Anterior cingulate cortex (tissue), 58 donors: ENCODE measurements around the gene SPAG4.
A peak's percentile ranks its signal among the peaks of the same experiment; 100 is the strongest.

Experiments used
- DNase-seq, 58 donors: peaks; one replicate each; lab custom pipeline; 2025; lab: John Stamatoyannopoulos, UW

The SPAG4 gene

DNA sequence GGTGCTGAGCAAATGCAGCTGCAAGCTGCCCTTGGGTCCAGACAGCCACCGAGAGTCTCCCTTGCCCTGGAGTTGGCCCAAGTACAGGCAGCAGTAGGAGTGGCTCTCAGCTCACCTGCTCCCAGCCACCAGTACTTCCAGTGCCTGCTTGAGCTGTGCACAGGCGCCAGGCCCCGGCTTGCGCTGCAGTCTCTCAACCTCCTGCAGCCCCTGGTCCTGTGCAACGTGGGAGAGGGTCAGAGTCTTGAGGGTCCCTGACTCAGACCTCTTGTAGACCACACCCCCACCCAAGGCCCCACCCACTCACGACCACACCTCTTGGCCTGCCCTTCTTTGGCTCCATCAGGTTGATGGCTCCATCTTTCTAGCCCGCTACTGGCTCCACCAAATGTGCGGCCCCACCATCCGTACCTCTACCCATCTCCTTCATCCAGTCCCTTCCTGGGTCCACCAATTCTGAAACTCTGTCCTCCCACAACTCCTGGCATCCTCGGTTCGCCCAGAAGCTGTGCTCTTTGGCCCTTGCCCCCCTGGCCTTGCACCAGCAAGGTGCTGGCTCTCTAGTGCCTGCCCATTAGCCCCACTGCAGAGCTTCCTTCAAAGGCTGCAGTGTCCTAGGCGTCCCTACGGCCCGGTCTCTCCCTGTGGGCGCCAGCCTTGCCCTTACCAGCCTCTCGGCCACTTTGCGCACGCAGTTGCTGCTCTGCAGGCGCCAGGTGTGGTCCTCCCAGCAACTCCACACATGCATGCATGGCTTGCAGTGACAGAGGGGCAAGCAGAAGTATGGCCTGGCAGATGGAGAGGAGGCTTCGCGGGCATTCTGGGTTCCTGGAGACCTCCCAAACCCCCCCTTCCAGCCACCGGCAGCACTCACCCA is 16.5 kb upstream of the SPAG4 start:
- DNase-seq, result no peak

DNA sequence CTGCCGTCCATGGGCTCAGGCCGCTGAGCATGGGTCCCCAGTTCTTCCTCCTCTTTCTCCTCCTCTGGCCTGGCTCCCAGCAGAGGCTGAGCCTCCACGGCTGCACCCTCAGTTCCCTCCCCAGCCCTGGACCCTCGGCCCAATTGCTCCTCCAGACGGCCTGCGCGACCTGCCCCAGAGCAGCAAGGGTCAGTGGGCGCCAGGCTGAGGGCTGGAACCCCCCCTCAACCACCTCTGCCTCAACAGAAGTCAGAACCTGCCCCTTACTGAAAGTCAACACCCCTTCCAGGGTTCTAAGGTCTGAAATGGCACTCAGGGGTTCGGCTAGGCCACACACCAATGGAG is 15.9 kb upstream of the SPAG4 start:
- DNase-seq, result no peak

DNA sequence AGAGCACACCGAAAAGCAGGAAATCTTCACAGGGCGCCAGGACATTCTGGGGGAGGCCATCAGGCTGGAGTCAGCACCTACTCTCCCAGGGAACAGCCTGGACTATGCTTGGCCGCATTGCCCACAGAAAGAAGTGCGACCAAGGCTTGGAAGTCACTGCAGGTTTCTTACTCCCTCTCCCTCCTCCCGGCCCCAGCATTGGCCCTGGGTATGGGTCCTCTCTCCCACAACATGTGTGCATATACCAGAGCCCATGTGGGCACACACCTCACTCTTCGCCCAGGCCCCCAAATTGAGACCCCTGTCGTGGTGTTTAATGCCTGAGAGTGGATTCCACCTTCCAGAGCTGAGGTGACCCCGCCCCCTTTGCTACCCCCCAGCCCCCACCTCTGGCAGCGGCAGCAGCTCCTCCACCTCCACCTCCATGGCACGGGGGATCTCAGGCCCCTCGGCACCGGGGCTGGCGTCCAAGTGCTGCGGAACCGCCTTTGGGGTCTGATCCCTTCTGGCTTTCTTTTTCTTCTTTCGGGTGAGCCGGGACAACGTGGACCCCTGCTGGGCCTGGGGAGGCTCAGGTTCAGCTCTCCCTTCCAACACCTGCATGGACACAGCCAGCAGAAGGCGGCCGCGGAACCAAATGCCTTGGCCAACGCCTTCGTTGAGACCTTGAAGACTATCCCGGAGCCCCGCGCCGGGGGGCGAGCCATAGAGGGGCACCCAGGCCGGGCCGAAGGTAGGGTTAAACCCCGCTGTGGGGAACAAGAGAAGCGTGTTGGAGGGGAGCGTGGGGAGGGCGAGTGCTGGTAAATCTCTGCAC is 15.2 kb upstream of the SPAG4 start:
- DNase-seq, result no peak

DNA sequence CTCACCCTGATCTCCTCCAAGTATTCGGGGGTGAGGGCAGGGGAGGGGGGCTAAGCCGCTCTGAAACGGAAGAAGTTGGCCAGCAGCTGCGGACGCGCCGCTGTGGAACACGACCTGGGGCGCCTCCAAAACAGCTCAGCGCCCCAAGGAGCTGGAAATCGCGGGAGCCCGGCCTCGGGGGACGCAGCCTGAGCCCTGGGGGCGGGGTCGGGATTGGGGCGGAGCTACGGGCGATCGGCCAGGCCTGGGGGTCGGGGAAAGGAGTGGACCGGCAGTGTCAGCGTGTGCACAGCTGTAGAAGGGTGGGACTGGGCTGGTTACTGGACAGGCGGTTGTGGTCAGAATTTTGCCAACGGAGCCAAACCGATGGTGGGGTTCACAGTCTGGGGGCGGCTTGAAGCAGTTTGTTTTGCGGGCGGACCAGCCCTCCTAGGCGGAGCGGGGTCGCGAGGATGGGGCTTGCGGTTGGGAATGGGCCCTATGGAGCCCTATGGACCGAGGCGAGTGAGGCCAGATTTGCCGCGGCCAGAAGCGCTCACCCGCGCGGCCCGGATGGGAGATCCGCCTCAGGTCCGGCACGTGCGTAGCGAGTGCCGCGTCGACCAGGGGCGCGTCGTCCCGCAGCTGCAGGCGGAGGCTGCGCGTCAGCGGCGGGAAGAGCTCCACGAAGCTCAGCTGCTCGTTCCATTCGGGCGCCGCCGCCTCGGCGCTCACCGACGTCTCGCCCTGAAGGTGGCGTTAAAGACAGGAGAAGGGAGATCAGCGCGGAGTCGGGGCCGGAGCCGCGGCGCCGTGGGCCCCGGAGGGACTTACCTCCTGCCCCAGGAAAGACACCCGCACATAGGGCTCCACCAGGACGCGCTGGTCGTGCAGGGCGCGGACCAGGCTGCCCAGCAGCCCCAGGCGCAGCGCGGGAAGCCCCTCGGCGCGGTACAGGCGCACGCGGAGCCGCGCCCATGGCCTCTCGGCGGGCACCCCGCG is 14.3 kb upstream of the SPAG4 start:
- DNase-seq, result peak in 43 of 58 donors; percentile 10 to 69 (median 27)

DNA sequence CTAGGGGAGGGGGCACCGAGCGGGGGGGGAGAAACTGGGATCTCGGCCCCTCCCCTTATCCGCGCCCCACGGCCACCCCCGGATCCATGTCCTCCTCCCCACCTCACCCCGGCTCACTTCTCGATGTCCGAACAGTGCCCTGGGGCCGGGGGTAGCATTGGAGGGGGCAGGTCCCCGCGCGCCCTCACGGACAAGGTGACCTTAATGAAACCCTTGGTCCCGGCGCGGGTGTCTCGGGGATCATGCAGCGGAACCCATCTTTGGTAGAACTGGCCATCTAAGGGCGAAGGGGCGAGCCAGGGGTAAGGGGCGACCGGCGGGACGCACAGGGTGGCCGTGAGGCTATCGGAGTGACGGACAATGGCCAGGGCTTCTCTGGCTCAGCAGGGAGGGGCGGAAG is 13.6 kb upstream of the SPAG4 start:
- no peak for DNase-seq

DNA sequence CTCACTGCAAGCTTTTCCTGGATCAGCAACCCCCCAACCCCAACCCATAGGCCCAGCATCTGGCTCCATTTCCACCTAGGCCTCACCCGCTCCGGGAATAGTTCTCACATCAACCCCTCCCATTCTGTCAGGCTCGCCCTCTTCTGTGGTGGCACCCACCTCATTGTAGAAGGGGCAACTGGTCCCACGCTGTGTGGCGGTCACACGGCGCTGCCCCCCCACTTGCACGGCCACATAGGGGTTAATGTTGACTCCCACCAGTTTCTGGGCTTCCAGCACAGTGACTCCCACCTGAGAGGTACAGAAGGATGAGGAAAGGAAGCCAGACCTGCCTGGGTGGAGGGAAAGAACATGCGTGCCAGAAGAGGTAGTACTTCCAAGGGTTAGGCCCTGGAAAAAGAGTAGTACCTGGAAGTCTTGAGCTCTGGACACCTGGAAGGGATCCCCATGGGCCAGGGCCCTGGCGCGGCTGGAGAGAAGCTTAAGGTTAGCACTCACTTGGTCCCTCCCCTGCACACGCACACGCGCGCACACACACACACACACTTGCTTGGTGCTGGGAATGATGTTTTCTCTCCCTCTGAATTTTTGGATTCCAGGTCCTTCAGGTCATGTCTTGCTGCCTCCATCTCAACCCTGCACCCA is 12.7 kb upstream of the SPAG4 start:
- no peak for DNase-seq

DNA sequence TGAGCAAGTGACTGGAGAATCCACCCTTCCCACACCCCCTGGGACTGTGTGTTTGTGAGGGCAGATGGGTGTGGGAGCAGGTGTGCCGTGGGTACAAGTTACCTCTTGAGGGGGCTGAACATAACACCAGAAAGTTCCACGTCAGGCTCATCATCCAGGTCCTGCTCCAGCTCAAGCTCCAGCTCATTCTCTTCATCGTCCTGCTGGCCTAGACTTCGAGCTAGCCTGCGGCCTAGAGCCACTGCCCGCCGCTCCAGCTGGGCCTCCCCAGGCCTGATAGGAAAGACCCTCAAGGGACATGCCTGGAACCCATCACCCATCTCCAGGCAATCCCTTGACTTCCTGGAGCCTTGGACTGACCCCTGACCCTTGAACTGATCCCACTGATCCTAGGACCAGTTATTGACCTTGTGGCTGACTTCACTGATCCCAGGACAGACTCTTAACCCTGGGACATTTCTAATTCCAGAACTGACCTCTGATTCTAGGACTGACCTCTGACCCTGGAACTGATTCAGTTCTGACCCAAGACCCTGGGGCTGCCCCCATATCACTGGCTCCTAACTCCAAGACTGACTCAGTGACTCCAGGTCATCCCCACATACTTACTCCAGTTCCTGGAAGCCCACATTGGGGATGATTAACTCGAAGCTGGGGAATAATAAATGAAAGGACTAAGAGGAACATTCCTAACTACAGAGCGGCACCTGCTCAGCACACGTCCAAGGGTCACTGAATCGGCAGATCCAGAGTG is 11.8 kb upstream of the SPAG4 start:
- no peak for DNase-seq

DNA sequence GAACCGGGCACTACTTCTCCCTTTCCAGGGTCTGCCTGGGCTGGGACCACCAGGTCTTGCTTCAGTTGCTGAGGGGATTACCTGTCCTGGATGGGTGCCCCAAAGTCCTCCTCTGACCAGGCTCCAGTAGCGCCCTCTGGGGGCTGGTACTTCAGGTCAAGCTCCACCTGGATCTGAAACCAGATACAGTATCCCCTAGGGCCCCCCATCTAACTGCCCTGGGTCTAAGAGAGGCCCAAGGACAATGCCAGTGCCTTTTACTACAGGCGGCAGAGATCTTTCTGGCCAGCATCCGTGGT is 11.2 kb upstream of the SPAG4 start:
- no peak for DNase-seq

DNA sequence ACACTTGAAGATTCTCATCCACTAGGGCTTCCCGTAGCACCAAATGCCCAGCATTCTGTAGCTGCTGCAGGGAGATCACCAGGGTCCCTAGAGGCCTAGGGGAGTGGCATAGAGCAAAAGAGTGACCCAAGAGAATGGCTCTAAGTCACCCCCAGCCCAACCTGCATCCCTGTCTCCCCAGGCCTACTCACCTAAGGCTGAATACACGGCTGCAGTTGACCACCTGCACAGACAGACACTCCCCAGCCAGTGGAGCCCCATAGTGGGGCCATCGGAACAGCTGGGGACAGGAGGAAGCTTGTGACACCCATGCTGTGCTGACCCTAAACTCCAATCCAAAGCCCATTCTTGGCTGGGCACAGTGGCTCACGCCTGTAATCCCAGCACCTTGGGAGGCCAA is 9.5 kb upstream of the SPAG4 start:
- no peak for DNase-seq

DNA sequence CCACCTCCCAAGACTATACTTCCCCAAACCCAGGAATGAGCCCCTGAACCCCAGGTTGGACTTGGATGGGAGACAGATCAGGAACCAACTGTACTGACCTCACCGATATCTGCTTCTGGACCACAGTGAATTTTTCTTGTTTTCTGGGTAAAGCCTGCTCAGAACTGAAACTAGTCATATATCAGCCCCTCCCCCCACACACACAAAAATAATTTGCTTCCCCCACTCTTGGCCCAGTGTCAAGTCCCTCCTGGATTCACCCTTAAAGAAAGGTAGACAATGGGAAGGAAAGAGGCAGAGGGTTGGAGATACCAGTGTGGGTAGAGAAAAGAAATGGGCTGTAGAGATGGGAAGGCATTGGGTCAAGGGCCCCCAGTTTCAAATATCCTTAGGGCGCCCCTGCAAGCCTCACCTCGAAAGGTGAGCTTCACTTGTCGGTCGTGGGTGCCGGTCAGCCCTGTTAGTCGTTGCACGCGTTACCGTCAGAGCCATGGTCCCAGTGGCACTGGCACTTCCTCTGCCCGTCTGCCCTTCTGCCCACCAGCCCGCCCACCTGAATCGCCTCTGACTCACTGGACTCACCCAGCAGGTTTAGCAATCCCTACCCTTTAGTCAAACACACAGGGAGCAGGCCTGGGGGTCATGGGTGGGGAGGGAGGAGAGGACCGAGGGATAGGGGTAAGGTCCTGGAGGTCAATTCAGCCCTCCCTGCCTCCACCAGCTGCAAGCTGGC is 8.5 kb upstream of the SPAG4 start:
- no peak for DNase-seq

DNA sequence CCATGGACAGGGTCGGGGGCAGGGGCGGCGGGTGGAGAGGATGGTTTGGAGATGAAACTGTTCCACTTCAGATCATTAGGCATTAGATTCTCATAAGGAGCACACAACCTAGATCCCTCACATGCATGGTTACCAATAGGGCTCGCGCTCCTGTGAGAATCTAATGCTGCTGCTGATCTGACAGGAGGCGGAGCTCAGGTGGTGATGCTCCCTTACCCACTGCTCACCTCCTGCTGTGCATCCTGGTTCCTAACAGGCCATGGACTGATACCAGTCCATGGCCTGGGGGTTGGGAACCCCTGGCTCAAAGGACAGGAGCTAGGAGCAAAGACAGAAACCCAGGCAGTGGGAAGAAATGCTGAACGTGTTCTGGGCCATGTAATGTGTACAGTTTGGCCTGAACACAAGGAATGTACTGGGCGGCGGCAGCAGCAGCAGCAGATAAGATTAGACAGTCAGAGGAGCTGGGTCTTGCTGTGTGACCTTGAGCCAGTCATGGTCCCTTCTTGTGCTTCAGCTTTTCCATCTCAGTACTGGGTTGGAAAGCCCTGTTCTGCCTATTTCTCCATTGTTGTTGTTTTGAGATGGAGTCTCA is 4.7 kb upstream of the SPAG4 start:
- DNase-seq, result no peak

DNA sequence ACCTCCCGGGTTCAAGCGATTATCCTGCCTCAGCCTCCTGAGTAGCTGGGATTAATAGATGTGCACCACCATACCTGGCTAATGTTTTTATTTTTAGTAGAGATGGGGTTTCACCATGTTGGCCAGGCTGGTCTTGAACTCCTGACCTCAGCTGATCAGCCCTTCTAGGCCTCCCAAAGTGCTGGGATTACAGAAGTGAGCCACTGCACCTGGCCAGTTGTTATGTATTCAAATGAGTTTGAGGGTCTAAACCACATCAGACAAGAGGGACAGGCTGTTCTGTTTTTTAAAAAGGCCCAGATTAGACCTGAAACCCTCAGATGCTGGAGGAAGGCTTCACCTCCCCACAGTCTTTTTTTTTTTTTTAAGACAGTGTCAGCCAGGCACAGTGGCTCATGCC is 4.1 kb upstream of the SPAG4 start:
- no peak for DNase-seq

DNA sequence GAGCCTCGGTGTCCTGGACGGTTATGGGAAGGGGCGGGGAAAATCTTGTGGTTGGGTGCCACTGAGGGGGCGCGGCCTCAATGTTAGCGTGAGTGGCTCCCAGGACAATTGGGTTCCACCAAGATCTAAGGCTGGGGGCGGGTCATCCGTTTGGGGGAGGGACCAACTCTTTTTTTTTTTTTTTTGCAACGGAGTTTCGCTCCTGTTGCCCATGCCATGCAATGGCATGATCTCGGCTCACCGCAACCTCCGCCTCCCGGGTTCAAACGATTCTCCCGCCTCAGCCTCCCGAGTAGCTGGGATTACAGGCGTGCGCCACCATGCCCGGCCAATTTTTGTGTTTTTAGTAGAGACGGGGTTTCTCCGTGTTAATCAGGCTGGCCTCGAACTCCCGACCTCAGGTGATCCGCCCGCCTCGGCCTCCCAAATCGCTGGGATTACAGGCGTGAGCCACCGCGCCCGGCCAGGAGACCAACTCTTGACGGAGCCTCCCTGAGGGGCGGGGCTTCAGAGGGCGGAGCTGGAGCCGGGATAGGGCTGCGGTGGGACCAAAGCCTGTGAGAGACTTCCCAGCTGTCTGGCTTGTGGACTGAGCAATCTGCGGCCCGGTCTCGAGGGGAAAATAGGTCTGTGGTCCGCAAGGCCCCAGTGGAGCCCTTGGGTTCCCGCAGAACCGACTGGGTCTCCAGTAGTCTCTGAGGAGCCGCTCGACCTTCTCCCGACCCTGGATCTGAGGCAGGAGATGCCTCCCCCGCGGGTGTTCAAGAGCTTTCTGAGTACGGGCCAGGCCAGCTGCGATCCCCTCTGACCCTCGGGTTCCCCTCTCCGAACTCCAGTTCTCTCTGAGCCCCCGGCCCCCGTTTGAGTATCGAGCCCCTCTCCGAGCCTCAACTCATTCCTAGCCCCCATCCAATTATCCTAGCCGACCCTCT is 1.1 kb downstream of the SPAG4 start:
- DNase-seq, result peak in 42 of 58 donors; percentile 13 to 98 (median 35)

DNA sequence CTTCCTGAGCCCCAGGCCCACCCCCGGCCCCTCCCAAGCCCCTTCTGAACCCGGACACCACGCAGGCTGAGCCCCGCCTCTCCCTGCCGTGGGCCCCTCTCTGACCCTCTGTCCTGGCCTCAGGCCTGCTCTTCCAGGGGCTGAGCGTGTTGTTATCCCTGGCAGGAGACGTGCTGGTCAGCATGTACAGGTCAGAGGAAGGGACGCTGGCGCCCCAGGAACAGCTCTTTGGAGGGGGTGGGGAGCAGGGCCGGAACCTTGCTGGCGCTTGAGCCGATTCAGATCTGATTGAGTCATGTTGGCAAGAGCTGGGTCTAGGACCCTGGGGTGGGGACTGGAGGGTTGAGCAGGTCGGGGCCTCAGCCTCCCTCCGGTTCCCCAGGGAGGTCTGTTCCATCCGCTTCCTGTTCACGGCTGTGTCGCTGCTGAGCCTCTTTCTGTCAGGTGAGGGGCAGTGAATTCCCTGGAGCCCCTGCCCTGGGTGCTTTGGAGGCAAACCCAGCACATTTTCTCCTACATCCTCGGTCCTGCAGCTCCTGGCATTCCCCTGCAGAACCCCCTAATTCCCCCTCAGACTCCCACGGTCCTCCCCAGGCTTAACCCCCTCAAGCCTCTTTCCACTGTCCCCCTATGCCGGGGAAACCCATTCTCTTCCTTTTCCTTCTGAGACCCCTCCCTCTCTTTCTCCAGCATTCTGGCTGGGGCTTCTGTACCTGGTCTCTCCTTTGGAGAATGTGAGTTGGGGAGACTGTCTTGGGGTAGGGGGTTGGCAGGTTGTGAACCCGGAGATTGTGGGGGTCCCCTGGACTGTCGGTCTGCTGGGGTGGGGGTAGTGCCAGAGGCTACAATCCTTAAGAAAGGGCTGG is 2.0 kb downstream of the SPAG4 start:
- peak in 14 of 58 donors; percentile 3 to 38 (median 16) for DNase-seq

DNA sequence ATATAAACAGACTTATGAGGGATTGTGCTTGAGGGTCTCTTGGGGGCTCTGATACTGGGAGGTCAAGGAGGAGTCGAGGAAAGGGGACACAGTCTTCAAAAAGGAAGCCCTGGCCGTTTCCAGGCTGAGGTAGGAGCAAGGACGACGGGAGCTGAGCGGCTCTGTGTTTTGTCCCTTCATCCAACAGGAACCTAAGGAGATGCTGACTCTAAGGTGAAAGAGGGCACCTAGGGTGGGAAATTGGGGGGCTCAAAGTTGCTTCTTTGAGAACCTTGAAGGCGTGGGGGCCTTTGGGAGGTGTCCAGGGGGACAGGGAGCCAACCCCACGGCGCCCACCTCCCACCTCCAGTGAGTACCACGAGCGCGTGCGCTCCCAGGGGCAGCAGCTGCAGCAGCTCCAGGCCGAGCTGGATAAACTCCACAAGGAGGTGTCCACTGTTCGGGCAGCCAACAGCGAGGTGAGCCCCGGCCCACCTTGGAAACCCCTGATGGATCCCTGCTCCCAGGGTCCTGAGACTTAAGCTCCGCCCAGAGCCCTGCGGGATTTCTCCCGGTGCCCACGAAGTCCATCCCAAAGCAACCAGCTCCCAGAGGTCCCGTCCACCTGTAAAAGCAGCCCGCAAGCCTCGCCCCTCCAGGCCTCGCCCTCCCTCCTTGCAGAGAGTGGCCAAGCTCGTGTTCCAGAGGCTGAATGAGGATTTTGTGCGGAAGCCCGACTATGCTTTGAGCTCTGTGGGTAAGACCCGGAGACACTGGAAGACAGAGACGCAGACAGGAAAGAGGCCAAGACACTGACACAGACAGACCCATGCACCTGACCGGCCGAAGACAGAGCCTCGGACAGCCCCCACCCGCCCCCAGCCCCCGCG is 2.9 kb downstream of the SPAG4 start:
- DNase-seq, result peak in 5 of 58 donors; percentile 11 to 39 (median 29)
